K562 (cell line): ENCODE measurements around the gene KCTD21. TPM values are rescaled to one million over a fixed set of nuclear protein-coding genes. Genes with fewer than 3 reads are reported as not detected.

Experiments
- ATAC-seq: fragments of 200-7000 bp; cut with Tn5 transposase; 3 replicates; pipeline ENCODE4 v1.9.1; 2020; ENCODE audit warnings: moderate library complexity
- BruUV-seq: library from RNA; stranded (reverse); fragments of 400-500 nt; replicated peaks from 2 replicates; lab custom pipeline; 2021; lab: Mats Ljungman, UMichigan
- CTCF ChIA-PET: fragments of 300-600 bp; formaldehyde crosslinking; extraction: SDS; loops from one replicate; lab custom pipeline; 2021; ENCODE audit warnings: low intra/inter-chr PET ratio; lab: Yijun Ruan, JAX
- POLR2A ChIA-PET: fragments of 300-600, 350-650 bp; sonication (Branson Sonifier 250); formaldehyde crosslinking; extraction: SDS; loops from one replicate; lab custom pipeline; 2021; ENCODE audit warnings: antibody characterized with exemption, inconsistent platforms; lab: Yijun Ruan, JAX
- DNase-seq, 4 experiments: peaks; one replicate each; pipeline versions ENCODE4 v3.0.0 to v3.0.0-alpha.2; 2011 to 2018; ENCODE audit warnings: low spot score in 3 of 4, mixed read lengths in 3 of 4; ENCODE audit errors: extremely low read depth in 1 of 4
- FAIRE-seq: peaks from 2 replicates; lab custom pipeline; 2011; peaks lifted over from hg19 to GRCh38; lab: Jason Lieb, UNC
- H2AFZ ChIP-seq: 2 replicates; pipeline ENCODE4 v1.6.0; 2011; ENCODE audit warnings: low read depth, low read length, control low read depth, inconsistent platforms
- H3K27ac ChIP-seq: fragments of 200-600 bp; 3 replicates; pipeline ENCODE4 v1.8.0; 2011; ENCODE audit warnings: low read depth, mild to moderate bottlenecking, control low read depth, inconsistent platforms, low read length, moderate library complexity, mixed read lengths; ENCODE audit errors: extremely low read depth
- H3K27me3 ChIP-seq, 2 experiments: fragments of 300-600 bp in 1 of 2; 2 replicates in 1 of 2; 3 replicates in 1 of 2; pipeline versions ENCODE4 v1.6.0 to v1.8.0; 2011; ENCODE audit warnings: inconsistent platforms in 2 of 2, low read length in 2 of 2, mild to moderate bottlenecking in 1 of 2, mixed read lengths in 1 of 2, moderate library complexity in 1 of 2; ENCODE audit not compliant: control insufficient read depth in 2 of 2, insufficient read depth in 2 of 2
- H3K36me3 ChIP-seq: fragments of 300-600 bp; 3 replicates; pipeline ENCODE4 v1.8.0; 2011; ENCODE audit warnings: mild to moderate bottlenecking, low read length, inconsistent platforms; ENCODE audit not compliant: control insufficient read depth, insufficient read depth
- H3K4me1 ChIP-seq, 2 experiments: fragments of 200-600 bp in 1 of 2; replicated peaks in 1 of 2; 2 replicates in 1 of 2; 3 replicates in 1 of 2; pipeline versions ENCODE4 v1.5.1 to v1.8.0; 2011; ENCODE audit warnings: inconsistent platforms in 2 of 2, low read length in 2 of 2, mild to moderate bottlenecking in 1 of 2, mixed read lengths in 1 of 2, moderate library complexity in 1 of 2; ENCODE audit not compliant: control insufficient read depth in 2 of 2, insufficient read depth in 2 of 2
- H3K4me2 ChIP-seq: 2 replicates; pipeline ENCODE4 v1.6.1; 2011; ENCODE audit warnings: low read length, control low read depth, inconsistent platforms, mixed read lengths; ENCODE audit not compliant: insufficient read depth
- H3K4me3 ChIP-seq: fragments of 200-600 bp; sonication (generic), shearing (Covaris generic); 2 replicates; pipeline ENCODE4 v1.5.1; 2016; ENCODE audit warnings: control low read depth, inconsistent platforms
- H3K79me2 ChIP-seq: fragments of 200-600 bp; 3 replicates; pipeline ENCODE4 v1.8.0; 2011; ENCODE audit warnings: low read length, inconsistent platforms; ENCODE audit not compliant: control insufficient read depth, insufficient read depth
- H3K9ac ChIP-seq, 2 experiments: 2 replicates each; pipeline versions ENCODE4 v1.6.0 to v1.6.1; 2011; ENCODE audit warnings: low read depth in 2 of 2, low read length in 2 of 2, control low read depth in 1 of 2, inconsistent platforms in 1 of 2, mild to moderate bottlenecking in 1 of 2, mixed read lengths in 1 of 2; ENCODE audit not compliant: insufficient read depth in 1 of 2
- H3K9me1 ChIP-seq: one replicate; pipeline ENCODE4 v1.6.0; 2011; ENCODE audit warnings: inconsistent platforms, mild to moderate bottlenecking, low read length, moderate library complexity; ENCODE audit not compliant: control insufficient read depth, insufficient read depth
- H3K9me3 ChIP-seq: replicated peaks from 2 replicates; pipeline ENCODE4 v1.5.1; 2011; ENCODE audit warnings: low read depth, low read length, inconsistent platforms; ENCODE audit not compliant: control insufficient read depth, insufficient read depth
- H4K20me1 ChIP-seq: replicated peaks from 2 replicates; pipeline ENCODE4 v1.6.1; 2011; ENCODE audit warnings: low read length, inconsistent platforms, mixed read lengths; ENCODE audit not compliant: control insufficient read depth, insufficient read depth
- CREM ChIP-seq: IDR thresholded peaks from 2 replicates; pipeline ENCODE4 v1.6.1; 2014; ENCODE audit warnings: antibody characterized with exemption, low read depth
- JUND ChIP-seq, 2 experiments: IDR thresholded peaks; 2 replicates in 1 of 2; 3 replicates in 1 of 2; pipeline ENCODE4 v1.6.1; 2011; ENCODE audit warnings: borderline replicate concordance in 2 of 2, low read depth in 2 of 2, low read length in 2 of 2, improper control_type of control experiment in 1 of 2, missing biosample characterization in 1 of 2, missing genetic modification characterization in 1 of 2, missing genetic modification reagents in 1 of 2
- REST ChIP-seq, 2 experiments: fragments of 450-650 bp; formaldehyde crosslinking in 1 of 2; IDR thresholded peaks; 2 replicates each; pipeline versions ENCODE4 v1.4.0 to v1.6.1; 2014 to 2020; ENCODE audit warnings: mild to moderate bottlenecking in 2 of 2, borderline replicate concordance in 1 of 2, low read depth in 1 of 2
- SAP30 ChIP-seq: fragments of 200-600 bp; sonication (generic); IDR thresholded peaks from 2 replicates; pipeline ENCODE4 v1.6.1; 2012; ENCODE audit warnings: borderline replicate concordance, low read depth, mild to moderate bottlenecking, moderate library complexity, low read length, control low read depth, inconsistent platforms; ENCODE audit not compliant: insufficient read depth, poor library complexity, severe bottlenecking
- SIN3A ChIP-seq, 2 experiments: fragments of 150-350 bp in 1 of 2; IDR thresholded peaks; 2 replicates each; pipeline ENCODE4 v1.6.1; 2011 to 2016; ENCODE audit warnings: borderline replicate concordance in 2 of 2, low read depth in 2 of 2, low read length in 2 of 2, mild to moderate bottlenecking in 2 of 2, moderate library complexity in 2 of 2; ENCODE audit not compliant: control insufficient read depth in 1 of 2
- TEAD4 ChIP-seq, 2 experiments: sonication (generic) in 1 of 2; formaldehyde crosslinking in 1 of 2; IDR thresholded peaks; 2 replicates each; pipeline versions ENCODE4 v1.6.1 to v1.8.0; 2012 to 2022; ENCODE audit warnings: borderline replicate concordance in 1 of 2, inconsistent platforms in 1 of 2, low read length in 1 of 2, mild to moderate bottlenecking in 1 of 2, missing genetic modification reagents in 1 of 2
- ZNF134 ChIP-seq: fragments of 250-450 bp; sonication (Bioruptor Pico); conservative IDR thresholded peaks from 2 replicates; pipeline ENCODE4 v1.4.0; 2020
- ZNF24 ChIP-seq: fragments of 450-650 bp; IDR thresholded peaks from 2 replicates; pipeline ENCODE4 v1.6.1; 2016
- WGBS: fragments of 100-300 bp; shearing (Covaris generic); methylation state at CpG from one replicate; pipeline ENCODE4 v1.1.6; 2016; ENCODE audit warnings: low coverage, mixed read lengths; ENCODE audit not compliant: insufficient coverage; ENCODE audit errors: missing lambda C conversion rate; 5-methylcytosine and 5-hydroxymethylcytosine counted together
- in situ Hi-C: fragments of 300-500 bp; cut with MboI; formaldehyde crosslinking; loops from 4 replicates; pipeline ENCODE4 v1.15.0; 2018; ENCODE audit warnings: inconsistent platforms, mixed read lengths
- intact Hi-C: fragments of 100-400 bp; cut with micrococcal nuclease; formaldehyde crosslinking; loops from 2 replicates; pipeline ENCODE4 v1.14.2; 2022
- polyA plus RNA-seq, 8 experiments: library from polyadenylated mRNA; depleted of rRNA in 4 of 8; stranded (reverse) in 5 of 8; unstranded in 3 of 8; fragments of >200 nt; fragmentation: Nextera tagmentation in 2 of 8; fragmentation: Illumina TruSeq in 1 of 8; extraction: Ambion mirVana in 2 of 8; extraction: Trizol in 1 of 8; gene quantifications; 2 replicates each; pipeline versions ENCODE4 v1.2.1 to v1.2.3, GENCODE V29; 2011 to 2014; ENCODE audit warnings: inconsistent platforms in 1 of 8, missing spikeins in 1 of 8
- total RNA-seq, 7 experiments: library from RNA; depleted of rRNA in 6 of 7; stranded (reverse); fragments of >200 nt in 6 of 7; fragmentation: Illumina TruSeq in 2 of 7; extraction: Trizol in 2 of 7; gene quantifications; 2 replicates each; pipeline versions ENCODE4 v1.2.1 to v1.2.3, GENCODE V29; 2011 to 2021; ENCODE audit warnings: low replicate concordance in 1 of 7

The KCTD21 gene
- total and polyA plus RNA-seq, 9 of the 15 experiments (the other 6 are each of a cell fraction or from before 2014, with no cell fraction given), result 0.34 to 5.4 (median 1.9) TPM

- peak overlapping the region; percentile 51 to 90 for H3K9ac ChIP-seq
- ChIA-PET CTCF (no interaction called here), POLR2A (interaction anchor here (0.6 to 1.5 kb wide), 7 partner anchors 25 to 258 kb away, joined by 3 to 6 read pairs (median 4); partner anchors contain the start of genes ALG8 and GAB2)
- no peaks in the 10 kb centered on the region for H3K9me1 ChIP-seq
- peaks cover 36 to 44% of the 10 kb centered on the region in 2 experiments for H3K4me1 ChIP-seq
- no TSS peak for BruUV-seq
- H3K4me2 ChIP-seq, result peak overlapping the region; percentile 85
- intact Hi-C loops (loop anchor here (5.0 kb wide), 2 partner anchors 40 to 135 kb away; no protein-coding TSS in a partner anchor), in situ Hi-C loops (no loop called here)
- H3K36me3 ChIP-seq, result no peaks in the 10 kb centered on the region; the same call in 2 of the 3 replicates
- FAIRE-seq, result peak; percentile 55
- peak overlapping the region; percentile 73 for H3K4me3 ChIP-seq
- H2AFZ ChIP-seq, result peak overlapping the region; percentile 94
- peaks cover 15% of the 10 kb centered on the region; the same call in 2 of the 3 replicates for H3K79me2 ChIP-seq
- ATAC-seq, result peak; percentile 47
- H3K9me3 ChIP-seq, result no peaks in the 10 kb centered on the region
- 23% methylated on average over 26 of the region's 31 CpGs for WGBS
- peak overlapping the region; percentile 41; the same call in 2 of the 3 replicates for H3K27ac ChIP-seq
- H3K27me3 ChIP-seq, result no peaks in the 10 kb centered on the region
- DNase-seq, result no peak
- no peaks in the 10 kb centered on the region; the same call in 1 of the 2 replicates for H4K20me1 ChIP-seq
- 0 out of 2 replicates have a peak, but pooled peaks have one; percentile 5 for TF ChIP-seq TEAD4 (IDR thresholded peaks at IDR 0.05; ENCODE audit: low read length)
- no peak for TF ChIP-seq TEAD4 (CRISPR knock-in tag; IDR thresholded peaks at IDR 0.05; ENCODE audit: borderline replicate concordance)
- no peak for TF ChIP-seq JUND (IDR thresholded peaks at IDR 0.05; ENCODE audit: borderline replicate concordance, low read depth, low read length)
- TF ChIP-seq JUND (tag; IDR thresholded peaks at IDR 0.05; ENCODE audit: borderline replicate concordance, low read depth, low read length), result peak; percentile 15; the same call in 1 of the 3 replicates
- no peak for TF ChIP-seq ZNF24
- TF ChIP-seq ZNF134, result peak; percentile 71
- TF ChIP-seq SIN3A (IDR thresholded peaks at IDR 0.05; ENCODE audit: borderline replicate concordance in 2 of 2, control insufficient read depth in 1 of 2, low read depth in 2 of 2, low read length in 2 of 2), result peak in 1 of 2 experiments; percentile 47; a peak in 1 of 4 replicates
- TF ChIP-seq CREM, result peak; percentile 50; the same call in 1 of the 2 replicates
- 0 out of 2 replicates have a peak, but pooled peaks have one; percentile 3 for TF ChIP-seq REST (IDR thresholded peaks at IDR 0.05; ENCODE audit: borderline replicate concordance)
- no peak for TF ChIP-seq REST (CRISPR knock-in tag; IDR thresholded peaks at IDR 0.05; ENCODE audit: low read depth)
- peak; percentile 16 for TF ChIP-seq SAP30
Measured at GRCh38 chr11:78187366-78188285, 800 bp downstream of the KCTD21 start.
